Natural killer cell (primary cell): ENCODE measurements around the gene FAM107B. TPM values are rescaled to one million over a fixed set of nuclear protein-coding genes. Genes with fewer than 3 reads are reported as not detected.

Experiments used
- ATAC-seq, 3 donors: fragments of 150-1000 bp in 2 of 3; fragments of 200-7000 bp in 1 of 3; cut with Tn5 transposase; 1 replicate in 1 of 3; 2 replicates in 2 of 3; pipeline ENCODE4 v1.10.0; 2021; ENCODE audit warnings: mild to moderate bottlenecking in 2 of 3, moderate library complexity in 2 of 3
- DNase-seq, 2 donors: peaks; one replicate each; pipeline versions ENCODE4 v3.0.0 to v3.0.0-alpha.2; 2013 to 2021; ENCODE audit warnings: mixed read lengths in 1 of 2
- H3K27ac ChIP-seq: one replicate; pipeline ENCODE4 v1.5.1; 2013; ENCODE audit warnings: mild to moderate bottlenecking, low read length
- H3K27me3 ChIP-seq: one replicate; pipeline ENCODE4 v1.6.1; 2013; ENCODE audit warnings: low read length; ENCODE audit not compliant: control insufficient read depth, insufficient read depth
- H3K36me3 ChIP-seq: one replicate; pipeline ENCODE4 v1.6.1; 2013; ENCODE audit warnings: low read length; ENCODE audit not compliant: control insufficient read depth, insufficient read depth
- H3K4me1 ChIP-seq: one replicate; pipeline ENCODE4 v1.6.1; 2013; ENCODE audit warnings: low read length; ENCODE audit not compliant: control insufficient read depth, insufficient read depth
- H3K4me3 ChIP-seq: one replicate; pipeline ENCODE4 v1.5.1; 2013; ENCODE audit warnings: low read length
- H3K9me3 ChIP-seq: one replicate; pipeline ENCODE4 v1.6.1; 2013; ENCODE audit warnings: low read length; ENCODE audit not compliant: control insufficient read depth, insufficient read depth
- H3K27ac Mint-ChIP-seq, 2 donors: one replicate each; pipeline ENCODE4 v1.8.0; 2022; ENCODE audit warnings: mild to moderate bottlenecking in 2 of 2, mixed read lengths in 2 of 2, moderate library complexity in 1 of 2
- H3K27me3 Mint-ChIP-seq, 2 donors: one replicate each; pipeline ENCODE4 v1.8.0; 2022; ENCODE audit warnings: low read depth in 2 of 2, mixed read lengths in 2 of 2
- H3K36me3 Mint-ChIP-seq: one replicate; pipeline ENCODE4 v1.8.0; 2022; ENCODE audit warnings: mixed read lengths
- H3K4me1 Mint-ChIP-seq, 2 donors: one replicate each; pipeline ENCODE4 v1.8.0; 2022; ENCODE audit warnings: mixed read lengths in 2 of 2
- H3K4me3 Mint-ChIP-seq: one replicate; pipeline ENCODE4 v1.8.0; 2022; ENCODE audit warnings: mild to moderate bottlenecking, moderate library complexity, mixed read lengths
- H3K9me3 Mint-ChIP-seq, 2 donors: one replicate each; pipeline ENCODE4 v1.8.0; 2022; ENCODE audit warnings: mixed read lengths in 2 of 2
- WGBS: methylation state at CpG from one replicate; pipeline ENCODE4 v1.1.7; 2013; ENCODE audit warnings: missing lambda C conversion rate; ENCODE audit not compliant: insufficient coverage; 5-methylcytosine and 5-hydroxymethylcytosine counted together
- intact Hi-C: fragments of 100-400 bp; cut with micrococcal nuclease; formaldehyde crosslinking; loops from one replicate; pipeline ENCODE4 v1.14.2; 2022
- total RNA-seq, 4 donors: library from RNA; stranded (reverse); fragments of 120-200 nt in 1 of 4; gene quantifications; one replicate each; pipeline versions ENCODE4 v1.2.3 to v1.2.4, GENCODE V29; 2013 to 2022
- TF ChIP-seq, protein P1 (sequence below): fragments of 200-600 bp; IDR thresholded peaks from one replicate; pipeline ENCODE4 v1.8.0; 2022; ENCODE audit warnings: antibody characterized with exemption

The FAM107B gene
- total RNA-seq, 3 donors from 2014 or later (not counting 1 experiment from before 2014, with no cell fraction given): 165 to 226 (median 224) TPM

DNA sequence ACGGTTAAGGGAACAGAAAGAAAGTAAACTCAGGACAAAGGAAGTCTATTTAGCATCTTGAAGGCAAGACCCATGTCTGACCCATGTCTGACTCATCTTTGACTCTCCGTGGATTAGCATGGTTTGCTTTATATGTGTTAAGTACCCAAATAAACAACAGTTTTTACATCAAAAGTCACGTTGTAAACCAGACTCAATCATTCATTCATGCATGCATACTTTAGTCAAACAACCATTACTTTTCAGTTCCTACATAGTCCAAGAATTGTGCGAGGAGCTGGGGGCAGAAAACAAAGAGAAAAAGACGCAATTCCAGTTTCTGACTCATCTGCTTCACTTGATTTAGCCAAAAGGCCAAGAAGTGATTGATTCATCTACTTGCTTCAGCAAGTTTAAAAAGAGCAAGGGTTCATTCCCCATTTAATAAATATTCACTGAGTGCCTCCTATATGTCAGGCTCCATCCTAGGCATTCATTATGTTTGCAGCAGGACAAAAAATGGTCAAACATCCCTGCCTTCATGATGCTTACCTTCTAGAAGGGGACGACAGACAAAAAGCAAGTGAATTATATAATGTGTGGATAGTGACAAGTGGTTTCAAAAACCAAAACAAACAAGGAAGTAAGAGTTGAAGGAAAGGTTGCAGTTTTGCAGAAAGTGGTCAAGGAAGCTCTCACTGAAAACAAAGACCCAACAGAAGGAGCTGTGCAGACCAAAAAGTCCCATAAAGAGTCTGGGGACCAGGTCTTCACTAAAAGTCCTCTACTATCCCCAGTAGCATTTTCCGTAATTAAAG, 116.2 kb downstream of the FAM107B start:
- Mint-ChIP-seq H3K36me3 (no peaks in the 10 kb centered on the region), H3K4me1 (peaks cover 75 to 86% of the 10 kb centered on the region in 2 donors), H3K9me3 (peaks cover 0 to 2% of the 10 kb centered on the region in 2 donors), H3K4me3 (peak overlapping the region; percentile 82), H3K27ac (peak overlapping the region; percentile 84 to 93), H3K27me3 (no peaks in the 10 kb centered on the region)
- H3K27me3 ChIP-seq: no peaks in the 10 kb centered on the region
- H3K9me3 ChIP-seq: no peaks in the 10 kb centered on the region
- 33% methylated on average over 7 of the region's 7 CpGs for WGBS
- H3K4me3 ChIP-seq: no peak overlapping the region
- H3K36me3 ChIP-seq: no peaks in the 10 kb centered on the region
- H3K27ac ChIP-seq: peak overlapping the region; percentile 77
- ATAC-seq (peak in 1 of 3 donors; percentile 14), DNase-seq (peak in 1 of 2 donors; percentile 19)
- intact Hi-C loops: loop anchor here (1.0 to 10.0 kb wide), 4 partner anchors 10 to 179 kb away; partner anchors contain the start of genes CDNF, HSPA14 and MSANTD7
- TF ChIP-seq, protein P1, sequence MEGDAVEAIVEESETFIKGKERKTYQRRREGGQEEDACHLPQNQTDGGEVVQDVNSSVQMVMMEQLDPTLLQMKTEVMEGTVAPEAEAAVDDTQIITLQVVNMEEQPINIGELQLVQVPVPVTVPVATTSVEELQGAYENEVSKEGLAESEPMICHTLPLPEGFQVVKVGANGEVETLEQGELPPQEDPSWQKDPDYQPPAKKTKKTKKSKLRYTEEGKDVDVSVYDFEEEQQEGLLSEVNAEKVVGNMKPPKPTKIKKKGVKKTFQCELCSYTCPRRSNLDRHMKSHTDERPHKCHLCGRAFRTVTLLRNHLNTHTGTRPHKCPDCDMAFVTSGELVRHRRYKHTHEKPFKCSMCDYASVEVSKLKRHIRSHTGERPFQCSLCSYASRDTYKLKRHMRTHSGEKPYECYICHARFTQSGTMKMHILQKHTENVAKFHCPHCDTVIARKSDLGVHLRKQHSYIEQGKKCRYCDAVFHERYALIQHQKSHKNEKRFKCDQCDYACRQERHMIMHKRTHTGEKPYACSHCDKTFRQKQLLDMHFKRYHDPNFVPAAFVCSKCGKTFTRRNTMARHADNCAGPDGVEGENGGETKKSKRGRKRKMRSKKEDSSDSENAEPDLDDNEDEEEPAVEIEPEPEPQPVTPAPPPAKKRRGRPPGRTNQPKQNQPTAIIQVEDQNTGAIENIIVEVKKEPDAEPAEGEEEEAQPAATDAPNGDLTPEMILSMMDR: no peak
- peaks cover 44% of the 10 kb centered on the region for H3K4me1 ChIP-seq

- intact Hi-C loops: loop anchor here (5.0 to 10.0 kb wide), 3 partner anchors 84 to 181 kb away; partner anchors contain the start of genes CDNF, HSPA14 and MSANTD7
- peak overlapping the region; percentile 43 for H3K4me3 Mint-ChIP-seq
- whole genome bisulfite sequencing: 95% methylated on average over 6 of the region's 7 CpGs
- peaks cover 67 to 68% of the 10 kb centered on the region in 2 donors for H3K4me1 Mint-ChIP-seq
- Histone ChIP-seq H3K4me3 (no peak overlapping the region), H3K36me3 (no peaks in the 10 kb centered on the region), H3K27me3 (no peaks in the 10 kb centered on the region), H3K4me1 (peaks cover 52% of the 10 kb centered on the region), H3K27ac (no peak overlapping the region), H3K9me3 (no peaks in the 10 kb centered on the region)
- H3K27ac Mint-ChIP-seq: peak overlapping the region; percentile 2 to 32
- no peak for DNase-seq
- peaks cover 0 to 2% of the 10 kb centered on the region in 2 donors for H3K9me3 Mint-ChIP-seq
- no peak for ATAC-seq
- no peaks in the 10 kb centered on the region for H3K27me3 Mint-ChIP-seq
- no peaks in the 10 kb centered on the region for H3K36me3 Mint-ChIP-seq
- TF ChIP-seq, protein P1: no peak
Observed at GRCh38 chr10:14656052-14656730, 118.5 kb downstream of the FAM107B start.

GRCh38 chr10:14654821-14655382, 119.8 kb downstream of the FAM107B start:
- Histone ChIP-seq H3K27ac (no peak overlapping the region), H3K27me3 (no peaks in the 10 kb centered on the region), H3K9me3 (no peaks in the 10 kb centered on the region), H3K4me1 (peaks cover 40% of the 10 kb centered on the region), H3K4me3 (no peak overlapping the region), H3K36me3 (no peaks in the 10 kb centered on the region)
- Mint-ChIP-seq H3K9me3 (peaks cover 0 to 2% of the 10 kb centered on the region in 2 donors), H3K36me3 (no peaks in the 10 kb centered on the region), H3K4me1 (peaks cover 54 to 57% of the 10 kb centered on the region in 2 donors), H3K4me3 (no peak overlapping the region), H3K27me3 (no peaks in the 10 kb centered on the region), H3K27ac (peak overlapping the region in 1 of 2 donors; percentile 51)
- TF ChIP-seq, protein P1: no peak
- DNase-seq: no peak
- 100% methylated on average over 3 of the region's 3 CpGs for WGBS
- ATAC-seq: no peak
- intact Hi-C loops: loop anchor here (5.0 to 10.0 kb wide), 3 partner anchors 83 to 182 kb away; partner anchors contain the start of genes CDNF, HSPA14 and MSANTD7
